Adrenal gland (tissue), 12 donors: Measurements from ENCODE around the gene MINK1. TPM values are rescaled to one million over a fixed set of nuclear protein-coding genes. Genes with fewer than 3 reads are reported as not detected.

ENCODE experiments used
- DNase-seq, 7 donors: peaks; one replicate each; pipeline ENCODE4 v3.0.0-alpha.2; 2019 to 2020
- H3K27ac ChIP-seq, 5 donors: fragments of 200-600 bp; sonication (generic) in 4 of 5; 1 replicate in 3 of 5; 2 replicates in 2 of 5; pipeline versions ENCODE4 v1.5.1 to v1.8.0; 2016 to 2020; ENCODE audit warnings: mild to moderate bottlenecking in 1 of 5
- H3K27me3 ChIP-seq: fragments of 200-600 bp; 2 replicates; pipeline ENCODE4 v1.8.0; 2021
- H3K36me3 ChIP-seq, 2 donors: fragments of 200-600 bp; replicated peaks in 1 of 2; 1 replicate in 1 of 2; 2 replicates in 1 of 2; pipeline versions ENCODE4 v1.5.1 to v1.8.0; 2018 to 2022
- H3K4me1 ChIP-seq, 2 donors: fragments of 200-600 bp; replicated peaks in 1 of 2; 1 replicate in 1 of 2; 2 replicates in 1 of 2; pipeline versions ENCODE4 v1.5.1 to v1.8.0; 2018 to 2021
- H3K4me3 ChIP-seq, 4 donors: fragments of 200-600 bp; sonication (generic) in 3 of 4; one replicate each; pipeline ENCODE4 v1.5.1; 2016 to 2018
- H3K9me3 ChIP-seq, 3 donors: fragments of 200-600 bp; sonication (generic) in 1 of 3; replicated peaks in 1 of 3; 1 replicate in 2 of 3; 2 replicates in 1 of 3; pipeline versions ENCODE4 v1.5.1 to v1.8.0; 2016 to 2021
- CTCF ChIP-seq, 6 experiments: fragments of 450-650 bp in 4 of 6; fragments of 200-600 bp in 2 of 6; sonication (generic) in 1 of 6; IDR thresholded peaks; 1 replicate in 5 of 6; 2 replicates in 1 of 6; pipeline versions ENCODE4 v1.5.1 to v1.8.0; 2016 to 2021; ENCODE audit warnings: antibody characterized with exemption in 6 of 6, mild to moderate bottlenecking in 2 of 6, moderate library complexity in 1 of 6
- POLR2A ChIP-seq, 2 donors: fragments of 450-650 bp; IDR thresholded peaks; one replicate each; pipeline ENCODE4 v1.6.1; 2017; ENCODE audit warnings: antibody characterized with exemption in 2 of 2, mild to moderate bottlenecking in 2 of 2, moderate library complexity in 1 of 2
- WGBS, 4 donors: extraction: QIAGEN DNeasy Blood & Tissue Kit in 2 of 4; methylation state at CpG; one replicate each; pipeline versions ENCODE4 v1.1.5 to v1.1.7; 2013 to 2017; 5-methylcytosine and 5-hydroxymethylcytosine counted together
- intact Hi-C, 2 donors: fragments of 100-400 bp; cut with DNase I; formaldehyde crosslinking; loops; one replicate each; pipeline versions ENCODE4 v1.14.1 to v1.15.0; 2022 to 2023
- polyA plus RNA-seq, 3 donors: library from polyadenylated mRNA; stranded (reverse); fragments of 200-250 nt in 2 of 3; fragments of 350-450 nt in 1 of 3; fragmentation: Illumina TruSeq in 1 of 3; extraction: RNeasy Lipid Tissue Mini Kit (QIAGEN cat#74804) in 1 of 3; gene quantifications; one replicate each; pipeline ENCODE4 v1.2.3, GENCODE V29; 2013 to 2014
- total RNA-seq, 9 donors: library from RNA; depleted of rRNA in 4 of 9; stranded (reverse); fragments of >200 nt in 4 of 9; fragments of 120-200 nt in 1 of 9; fragmentation: NEBNext Ultra II Directional in 1 of 9; extraction: Animal tissue kit (Norgen Biotek cat#: 25700) in 1 of 9; gene quantifications; one replicate each; pipeline versions ENCODE4 v1.1.0 to v1.2.4, GENCODE V29; 2013 to 2023
- donor health status: healthy with polysubstance abuse.
- donor health status: Bipolar disorder and iron deficiency.
- donor health status: DM: yes; HTN: yes; CAD: no.
- donor health status: DM: no; HTN: no; CAD: no.
- donor health status: DM: no; HTN: no; CAD: no.
- donor health status: DM: yes; HTN: yes; CAD: no.

MINK1 gene
- total and polyA plus RNA-seq, 12 donors: 21.5 to 135 (median 50.4) TPM

- peak overlapping the region; percentile 66 to 86 (median 78) for H3K4me3 ChIP-seq
- peak in 5 of 7 donors; percentile 37 to 57 (median 40) for DNase-seq
- H3K27ac ChIP-seq: peak overlapping the region in 4 of 5 donors; percentile 82 to 96 (median 87)
- no peaks in the 10 kb centered on the region for H3K9me3 ChIP-seq
- H3K4me1 ChIP-seq: peaks cover 40 to 48% of the 10 kb centered on the region in 2 donors
- no peaks in the 10 kb centered on the region for H3K36me3 ChIP-seq
- 3 to 4% (median 4%) methylated on average over 11 to 15 of the region's 15 CpGs for whole genome bisulfite sequencing, 4 donors
- intact Hi-C loops: no loop called here
- no peaks in the 10 kb centered on the region for H3K27me3 ChIP-seq
- TF ChIP-seq CTCF (IDR thresholded peaks at IDR 0.05): no peak
- TF ChIP-seq POLR2A (IDR thresholded peaks at IDR 0.05): no peak
Observed at GRCh38 chr17:4833941-4834680, 971 bp downstream of the MINK1 start.

DNA sequence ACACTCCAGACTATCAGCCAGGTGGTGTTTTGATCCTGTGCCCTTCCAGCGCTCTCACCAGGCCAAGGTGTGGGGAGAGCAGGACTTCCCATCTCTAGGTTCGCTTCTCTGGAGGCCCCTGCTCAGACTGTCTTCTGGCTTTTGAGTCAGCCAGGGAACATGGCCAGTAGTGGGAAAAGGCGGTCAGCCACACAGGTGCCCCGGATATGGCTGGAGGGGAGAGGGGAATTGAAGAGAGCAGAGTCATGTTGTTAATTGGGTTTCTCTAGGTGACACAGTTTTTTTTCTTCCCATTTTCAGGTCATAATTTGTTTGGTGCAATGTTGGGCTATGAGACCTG is 1.5 kb downstream of the MINK1 start:
- H3K27me3 ChIP-seq: no peaks in the 10 kb centered on the region
- H3K27ac ChIP-seq: peak overlapping the region in 4 of 5 donors; percentile 82 to 96 (median 87)
- intact Hi-C loops: no loop called here
- peak overlapping the region in 1 of 4 donors; percentile 86 for H3K4me3 ChIP-seq
- peaks cover 44 to 53% of the 10 kb centered on the region in 2 donors for H3K4me1 ChIP-seq
- H3K36me3 ChIP-seq: no peaks in the 10 kb centered on the region
- WGBS, 4 donors: 55 to 64% (median 58%) methylated on average over 4 of the region's 4 CpGs
- no peak for DNase-seq
- no peak for TF ChIP-seq POLR2A (IDR thresholded peaks at IDR 0.05)
- TF ChIP-seq CTCF (IDR thresholded peaks at IDR 0.05): no peak
- H3K9me3 ChIP-seq: no peaks in the 10 kb centered on the region

- intact Hi-C loops: no loop called here
- TF ChIP-seq POLR2A (IDR thresholded peaks at IDR 0.05) (no peak), CTCF (IDR thresholded peaks at IDR 0.05) (no peak)
- Histone ChIP-seq H3K36me3 (no peaks in the 10 kb centered on the region), H3K27ac (peak overlapping the region in 3 of 5 donors; percentile 70 to 96 (median 89)), H3K27me3 (no peaks in the 10 kb centered on the region), H3K4me1 (peaks cover 46 to 60% of the 10 kb centered on the region in 2 donors), H3K9me3 (no peaks in the 10 kb centered on the region), H3K4me3 (no peak overlapping the region)
- 71 to 85% (median 78%) methylated on average over 4 of the region's 4 CpGs for WGBS, 4 donors
- no peak for DNase-seq
Observed at GRCh38 chr17:4836221-4836620, 3.1 kb downstream of the MINK1 start.

- Histone ChIP-seq H3K9me3 (no peaks in the 10 kb centered on the region), H3K36me3 (no peaks in the 10 kb centered on the region), H3K27me3 (no peaks in the 10 kb centered on the region), H3K4me1 (peaks cover 46 to 60% of the 10 kb centered on the region in 2 donors), H3K27ac (peak overlapping the region in 4 of 5 donors; percentile 7 to 96 (median 80)), H3K4me3 (no peak overlapping the region)
- TF ChIP-seq POLR2A (IDR thresholded peaks at IDR 0.05) (no peak), CTCF (IDR thresholded peaks at IDR 0.05) (no peak)
- 22 to 35% (median 29%) methylated on average over 13 of the region's 13 CpGs for WGBS, 4 donors
- DNase-seq: peak in 5 of 7 donors; percentile 23 to 64 (median 44)
- intact Hi-C loops: no loop called here
Observed at GRCh38 chr17:4837471-4838308, 4.5 kb downstream of the MINK1 start.
